ENCODE results near the gene THAP6.
"Not testable (repeated sequence)": the region's sequence is repeated elsewhere in the genome, so short reads cannot be mapped to it uniquely, and the experiment has no call there.

The THAP6 gene

GRCh38 chr4:75527482-75527881, 13.2 kb downstream of the THAP6 start:
- no peak for DNase-seq

- no peak for DNase-seq
These were observed 16.5 kb downstream of the THAP6 start for GRCh38 chr4:75530556-75531322.

GRCh38 chr4:75531536-75532143, 17.4 kb downstream of the THAP6 start:
- not testable (repeated sequence) for DNase-seq

GRCh38 chr4:75533339-75533887, 19.1 kb downstream of the THAP6 start:
- not testable (repeated sequence) for DNase-seq

- DNase-seq = not testable (repeated sequence)
These were observed 19.7 kb downstream of the THAP6 start for GRCh38 chr4:75533926-75534325.

DNA sequence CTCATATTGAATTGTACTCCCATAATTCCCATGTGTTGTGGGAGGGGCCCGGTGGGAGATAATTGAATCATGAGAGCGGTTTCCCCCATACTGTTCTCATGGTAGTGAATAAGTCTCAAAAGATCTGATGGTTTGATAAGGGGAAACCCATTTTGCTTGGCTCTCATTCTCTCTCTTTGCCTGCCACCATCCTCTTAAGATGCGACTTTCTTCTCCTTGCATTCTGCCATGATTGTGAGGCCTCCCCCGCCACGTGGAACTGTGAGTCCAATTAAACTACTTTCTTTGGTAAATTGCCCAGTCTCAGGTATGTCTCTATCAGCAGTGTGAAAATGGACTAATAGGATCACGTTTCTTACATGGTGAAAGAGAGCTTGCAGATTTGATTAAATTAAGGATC, 23.0 kb downstream of the THAP6 start:
- DNase-seq = not testable (repeated sequence)

GRCh38 chr4:75542824-75543223, 28.6 kb downstream of the THAP6 start:
- no peak for DNase-seq

- not testable (repeated sequence) for DNase-seq
These were observed 29.9 kb downstream of the THAP6 start for GRCh38 chr4:75544220-75544619.

DNA sequence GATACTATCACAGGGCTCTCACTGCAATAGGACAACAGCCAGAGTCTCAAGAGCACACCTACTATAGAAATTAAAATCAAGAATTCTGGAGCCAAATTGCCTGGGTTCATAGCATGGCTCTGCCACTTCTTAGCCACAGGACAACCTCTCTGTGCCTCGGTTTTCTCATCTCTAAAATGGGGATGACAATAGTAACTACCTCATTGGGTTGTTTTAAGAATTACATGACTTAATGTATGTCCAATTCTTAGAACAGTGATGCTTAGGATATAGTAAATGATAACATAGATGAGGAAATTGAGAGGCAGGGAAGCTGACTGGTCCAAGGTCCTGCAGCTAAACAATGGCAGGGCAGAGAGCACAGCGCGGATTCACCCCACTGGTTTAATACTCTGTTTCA, 30.6 kb downstream of the THAP6 start:
- no peak for DNase-seq

GRCh38 chr4:75545526-75545925, 31.3 kb downstream of the THAP6 start:
- DNase-seq = no peak

- no peak for DNase-seq
These were observed 33.5 kb downstream of the THAP6 start for GRCh38 chr4:75547647-75548387.

DNA sequence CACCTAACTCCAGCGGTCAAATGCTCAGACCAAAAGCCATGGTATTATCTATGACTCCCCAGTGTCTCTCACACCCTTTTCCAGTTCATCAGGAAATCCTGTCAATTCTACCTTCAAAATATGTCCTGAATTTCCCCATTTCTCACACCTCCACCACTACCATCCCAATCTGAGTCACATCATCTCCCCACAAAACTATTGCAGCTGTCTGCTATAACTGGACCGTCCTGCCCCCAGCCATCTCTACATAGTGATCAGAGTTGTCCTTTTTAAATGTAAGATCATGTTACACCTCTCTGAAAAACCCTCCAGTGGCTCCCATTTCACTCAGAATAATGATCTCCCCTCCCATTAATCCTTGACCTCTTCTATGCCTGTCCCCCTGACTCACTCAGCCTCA, 34.7 kb downstream of the THAP6 start:
- no peak for DNase-seq

GRCh38 chr4:75552452-75552851, 38.2 kb downstream of the THAP6 start:
- no peak for DNase-seq

- no peak for DNase-seq
These were observed 41.3 kb downstream of the THAP6 start, which contains the start of gene ODAPH for GRCh38 chr4:75555294-75556164. ODAPH (plus strand) TSS chr4:75556066; CDS start chr4:75556083, 17 bp downstream.

GRCh38 chr4:75557696-75558095, 43.4 kb downstream of the THAP6 start:
- no peak for DNase-seq

- DNase-seq = no peak
These were observed 47.5 kb downstream of the THAP6 start for GRCh38 chr4:75561789-75562188.

- no peak for DNase-seq
These were observed 49.8 kb downstream of the THAP6 start for GRCh38 chr4:75564023-75564422.

DNA sequence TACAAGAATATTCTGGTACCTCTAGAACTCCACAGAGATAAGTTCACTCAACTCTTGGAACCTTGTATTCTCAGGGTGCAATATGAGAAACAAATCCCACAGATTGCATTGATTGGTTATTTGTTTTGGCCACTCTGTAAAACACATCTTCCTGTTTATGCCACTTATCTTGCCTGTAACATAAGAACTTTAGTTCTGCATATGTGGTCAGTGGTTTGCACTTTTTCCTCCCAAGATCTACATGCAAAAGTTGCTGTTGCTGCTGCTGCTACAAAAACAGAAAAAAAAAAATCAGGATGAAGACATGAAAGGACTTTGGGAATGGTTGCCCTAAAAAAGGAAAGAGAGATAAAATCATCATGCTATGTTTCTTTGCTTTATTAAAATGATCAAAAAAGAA, 51.2 kb downstream of the THAP6 start:
- no peak for DNase-seq

- no peak for DNase-seq
These were observed 52.6 kb downstream of the THAP6 start for GRCh38 chr4:75566911-75567310.

- no peak for DNase-seq
These were observed 53.5 kb downstream of the THAP6 start for GRCh38 chr4:75567725-75568124.

Data from hippocampal formation (tissue), 2 donors.